ENCODE measurements around the gene DENND2D.

The DENND2D gene

GRCh38 chr1:111234258-111234657, 33.8 kb upstream of the DENND2D start:
- Histone ChIP-seq H3K4me3 (ENCODE audit: severe bottlenecking) (no peak overlapping the region), H3K36me3 (ENCODE audit: low read depth) (no peaks in the 10 kb centered on the region), H3K27ac (ENCODE audit: poor library complexity, severe bottlenecking) (peak overlapping the region; percentile 52), H3K4me1 (ENCODE audit: insufficient read depth, poor library complexity, severe bottlenecking) (peaks cover 21% of the 10 kb centered on the region), H3K9me3 (ENCODE audit: severe bottlenecking) (no peaks in the 10 kb centered on the region), H3K27me3 (ENCODE audit: insufficient read depth, poor library complexity, severe bottlenecking) (no peaks in the 10 kb centered on the region)
- peak; percentile 62 for ATAC-seq (ENCODE audit: low read depth)
- TF ChIP-seq CTCF (IDR thresholded peaks at IDR 0.05; ENCODE audit: poor library complexity, severe bottlenecking), result no peak
- no peak for DNase-seq (ENCODE audit: low spot score)

GRCh38 chr1:111232134-111232533, 31.7 kb upstream of the DENND2D start:
- no peak overlapping the region for H3K27ac ChIP-seq (ENCODE audit: poor library complexity, severe bottlenecking)
- no peak overlapping the region for H3K4me3 ChIP-seq (ENCODE audit: severe bottlenecking)
- no peaks in the 10 kb centered on the region for H3K27me3 ChIP-seq (ENCODE audit: insufficient read depth, poor library complexity, severe bottlenecking)
- no peaks in the 10 kb centered on the region for H3K36me3 ChIP-seq (ENCODE audit: low read depth)
- H3K4me1 ChIP-seq (ENCODE audit: insufficient read depth, poor library complexity, severe bottlenecking), result peaks cover 26% of the 10 kb centered on the region
- no peak for ATAC-seq (ENCODE audit: low read depth)
- no peak for TF ChIP-seq CTCF (IDR thresholded peaks at IDR 0.05; ENCODE audit: poor library complexity, severe bottlenecking)
- no peak for DNase-seq (ENCODE audit: low spot score)
- no peaks in the 10 kb centered on the region for H3K9me3 ChIP-seq (ENCODE audit: severe bottlenecking)

- no peak for ATAC-seq (ENCODE audit: low read depth)
- TF ChIP-seq CTCF (IDR thresholded peaks at IDR 0.05; ENCODE audit: poor library complexity, severe bottlenecking), result no peak
These were observed 28.3 kb upstream of the DENND2D start for GRCh38 chr1:111228748-111229126.

GRCh38 chr1:111227851-111228747, 27.7 kb upstream of the DENND2D start:
- ATAC-seq (ENCODE audit: low read depth) (peak; percentile 99), DNase-seq (ENCODE audit: low spot score) (no peak)
- Histone ChIP-seq H3K27me3 (ENCODE audit: insufficient read depth, poor library complexity, severe bottlenecking) (no peaks in the 10 kb centered on the region), H3K9me3 (ENCODE audit: severe bottlenecking) (no peaks in the 10 kb centered on the region), H3K4me1 (ENCODE audit: insufficient read depth, poor library complexity, severe bottlenecking) (peaks cover 7% of the 10 kb centered on the region), H3K27ac (ENCODE audit: poor library complexity, severe bottlenecking) (no peak overlapping the region), H3K36me3 (ENCODE audit: low read depth) (no peaks in the 10 kb centered on the region), H3K4me3 (ENCODE audit: severe bottlenecking) (no peak overlapping the region)
- TF ChIP-seq CTCF (IDR thresholded peaks at IDR 0.05; ENCODE audit: poor library complexity, severe bottlenecking), result no peak

More at GRCh38 chr1:111228748-111229126, 28.3 kb upstream of the DENND2D start:
- Histone ChIP-seq H3K4me1 (ENCODE audit: insufficient read depth, poor library complexity, severe bottlenecking) (peaks cover 5% of the 10 kb centered on the region), H3K27me3 (ENCODE audit: insufficient read depth, poor library complexity, severe bottlenecking) (no peaks in the 10 kb centered on the region), H3K36me3 (ENCODE audit: low read depth) (no peaks in the 10 kb centered on the region), H3K9me3 (ENCODE audit: severe bottlenecking) (no peaks in the 10 kb centered on the region), H3K27ac (ENCODE audit: poor library complexity, severe bottlenecking) (no peak overlapping the region), H3K4me3 (ENCODE audit: severe bottlenecking) (no peak overlapping the region)
- no peak for DNase-seq (ENCODE audit: low spot score)

- ATAC-seq (ENCODE audit: low read depth), result no peak
- no peak for DNase-seq (ENCODE audit: low spot score)
- Histone ChIP-seq H3K27me3 (ENCODE audit: insufficient read depth, poor library complexity, severe bottlenecking) (no peaks in the 10 kb centered on the region), H3K4me1 (ENCODE audit: insufficient read depth, poor library complexity, severe bottlenecking) (peaks cover 11% of the 10 kb centered on the region), H3K27ac (ENCODE audit: poor library complexity, severe bottlenecking) (no peak within 1 kb of the TSS), H3K4me3 (ENCODE audit: severe bottlenecking) (no peak within 1 kb of the TSS), H3K36me3 (ENCODE audit: low read depth) (no peaks in the 10 kb centered on the region), H3K9me3 (ENCODE audit: severe bottlenecking) (no peaks in the 10 kb centered on the region)
- TF ChIP-seq CTCF (IDR thresholded peaks at IDR 0.05; ENCODE audit: poor library complexity, severe bottlenecking), result no peak
These were observed 27.0 kb upstream of the DENND2D start, which contains the start of gene CHI3L2 for GRCh38 chr1:111227434-111227833. Gene CHI3L2, plus strand, starts transcription at chr1:111227713. Its CDS starts 17 bp downstream, at chr1:111227730.

Measured in RWPE2 (cell line).